GM12873 (cell line): Measurements from ENCODE around the gene PXDC1.

Experiments used
- CTCF ChIP-seq: IDR thresholded peaks from 2 replicates; pipeline ENCODE4 v1.5.1; 2012; ENCODE audit warnings: low read depth, mild to moderate bottlenecking, moderate library complexity, low read length, control low read depth; ENCODE audit not compliant: insufficient read depth; ENCODE audit errors: missing control alignments

PXDC1 gene

DNA sequence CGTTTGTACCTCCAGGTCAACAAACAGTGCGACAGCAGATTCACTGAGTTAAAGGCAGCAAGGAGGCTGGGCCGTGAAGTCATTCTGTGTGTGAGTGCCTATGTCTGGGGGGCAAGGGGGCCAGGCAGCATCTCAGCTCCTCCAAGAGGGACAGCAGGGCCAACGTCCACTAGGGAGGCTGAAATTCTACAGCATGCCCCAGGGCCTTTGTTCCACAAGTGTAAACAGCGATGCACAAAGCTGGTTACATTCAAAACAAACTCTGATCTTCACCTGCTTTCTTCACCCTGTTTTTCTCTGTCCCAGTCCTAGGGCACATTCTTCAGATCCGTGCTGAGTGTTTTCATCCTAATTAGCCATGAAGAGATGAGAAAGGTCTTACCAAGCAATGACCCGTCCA lies 41.1 kb downstream of the PXDC1 start:
- no peak for TF ChIP-seq CTCF

GRCh38 chr6:3708540-3708939 lies 43.0 kb downstream of the PXDC1 start:
- TF ChIP-seq CTCF = no peak

DNA sequence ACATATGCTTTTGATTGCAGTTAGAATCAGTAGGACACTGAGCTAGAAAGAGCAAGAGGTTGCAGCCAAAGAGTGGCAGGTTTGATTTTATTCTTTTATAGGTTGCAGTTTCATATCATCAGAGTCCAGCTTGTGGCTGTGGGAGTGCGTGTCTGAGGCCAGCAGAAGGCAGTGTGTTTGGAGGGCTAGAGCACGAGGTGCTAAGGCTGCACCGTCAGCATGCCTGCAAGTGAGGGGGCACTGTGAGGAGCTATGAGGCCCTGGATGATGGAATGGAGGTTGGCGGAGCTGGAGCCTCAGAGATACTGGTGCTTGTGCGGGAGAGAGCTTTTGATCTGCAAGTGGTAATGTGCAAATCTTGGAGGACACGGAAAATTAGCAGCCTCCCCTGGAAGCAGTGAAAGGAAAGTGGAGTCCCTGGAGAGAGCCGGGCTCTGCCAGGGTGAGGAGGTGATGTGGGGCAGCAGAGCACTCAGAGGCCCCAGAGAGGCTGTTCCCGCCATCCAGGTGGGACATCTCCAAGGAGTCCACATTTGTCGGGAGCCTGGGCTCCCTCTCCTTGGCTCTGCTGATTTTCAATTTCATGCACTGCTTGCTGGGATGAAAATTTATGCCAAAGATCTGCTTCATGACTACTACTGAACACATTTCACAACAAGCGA lies 43.6 kb downstream of the PXDC1 start:
- TF ChIP-seq CTCF = no peak

DNA sequence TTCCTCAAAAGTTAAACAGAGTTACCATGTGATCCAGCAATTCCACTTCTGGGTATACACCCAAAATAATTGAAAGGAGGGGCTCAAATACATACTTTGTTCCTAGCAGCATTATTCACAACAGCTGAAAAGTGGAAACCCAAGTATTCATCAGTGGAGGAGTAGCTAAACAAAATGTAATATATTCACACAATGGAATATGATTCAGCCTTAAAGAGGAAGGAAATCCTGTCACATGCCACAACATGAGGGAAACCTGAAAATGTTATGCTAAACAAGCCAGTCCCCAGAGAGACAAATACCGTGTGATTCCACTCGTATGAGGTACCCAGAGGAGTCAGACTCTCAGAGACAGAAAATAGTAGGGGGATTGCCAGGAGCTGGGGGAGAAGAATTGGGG lies 44.5 kb downstream of the PXDC1 start:
- TF ChIP-seq CTCF = no peak

DNA sequence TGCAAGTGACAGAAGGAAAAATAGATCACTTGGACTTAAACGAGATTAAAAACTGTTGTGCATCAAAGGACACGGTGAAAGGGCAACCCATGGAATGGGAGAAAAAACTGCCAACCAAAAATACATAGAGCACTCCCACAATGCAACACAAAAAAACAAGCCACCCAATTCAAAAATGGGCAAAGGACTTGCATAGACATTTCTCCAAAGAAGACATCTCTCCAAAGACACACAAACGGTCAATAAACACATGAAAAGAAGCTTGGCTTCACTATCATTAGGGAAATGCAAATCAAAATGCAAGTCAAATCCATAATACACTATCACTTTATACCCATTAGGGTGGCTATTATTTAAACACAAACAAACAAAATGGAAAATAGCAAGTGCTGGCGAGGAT lies 45.0 kb downstream of the PXDC1 start:
- TF ChIP-seq CTCF = no peak

- TF ChIP-seq CTCF = no peak
Observed at GRCh38 chr6:3701631-3702030, 49.9 kb downstream of the PXDC1 start.

- TF ChIP-seq CTCF = no peak
Observed at GRCh38 chr6:3699231-3699630, 52.3 kb downstream of the PXDC1 start.
